Progenitor cell of endocrine pancreas (in vitro differentiated cells): ENCODE data around the gene KRTAP24-1. TPM values are rescaled to one million over a fixed set of nuclear protein-coding genes. Genes with fewer than 3 reads are reported as not detected.
A peak's percentile ranks its signal among the peaks of the same experiment; 100 is the strongest.

Experiments
- DNase-seq: peaks from one replicate; pipeline ENCODE4 v3.0.0; 2021; ENCODE audit warnings: low spot score; ENCODE audit not compliant: unreplicated experiment
- H3K27ac Mint-ChIP-seq: 2 replicates; pipeline ENCODE4 v1.8.0; 2021; ENCODE audit warnings: mild to moderate bottlenecking, moderate library complexity, mixed read lengths
- H3K27me3 Mint-ChIP-seq: 2 replicates; pipeline ENCODE4 v1.8.0; 2021; ENCODE audit warnings: mixed read lengths
- H3K36me3 Mint-ChIP-seq: 2 replicates; pipeline ENCODE4 v1.8.0; 2022; ENCODE audit warnings: mixed read lengths; ENCODE audit not compliant: insufficient read depth
- H3K4me1 Mint-ChIP-seq: 2 replicates; pipeline ENCODE4 v1.8.0; 2021; ENCODE audit warnings: low read depth, mixed read lengths
- H3K4me3 Mint-ChIP-seq: 2 replicates; pipeline ENCODE4 v1.8.0; 2021; ENCODE audit warnings: low read depth, mild to moderate bottlenecking, moderate library complexity, mixed read lengths
- H3K9me3 Mint-ChIP-seq: 2 replicates; pipeline ENCODE4 v1.8.0; 2021; ENCODE audit warnings: low read depth, mixed read lengths
- total RNA-seq: library from RNA; stranded (reverse); gene quantifications from 2 replicates; pipeline ENCODE4 v1.2.1, GENCODE V29; 2021
- TF ChIP-seq, protein P1 (sequence below): fragments of 200-600 bp; sonication (generic); IDR thresholded peaks from one replicate; pipeline ENCODE4 v1.5.0; 2021; ENCODE audit warnings: antibody characterized with exemption, mild to moderate bottlenecking; ENCODE audit not compliant: unreplicated experiment

The KRTAP24-1 gene
- total RNA-seq, 1 donor from 2014 or later: not detected

DNA sequence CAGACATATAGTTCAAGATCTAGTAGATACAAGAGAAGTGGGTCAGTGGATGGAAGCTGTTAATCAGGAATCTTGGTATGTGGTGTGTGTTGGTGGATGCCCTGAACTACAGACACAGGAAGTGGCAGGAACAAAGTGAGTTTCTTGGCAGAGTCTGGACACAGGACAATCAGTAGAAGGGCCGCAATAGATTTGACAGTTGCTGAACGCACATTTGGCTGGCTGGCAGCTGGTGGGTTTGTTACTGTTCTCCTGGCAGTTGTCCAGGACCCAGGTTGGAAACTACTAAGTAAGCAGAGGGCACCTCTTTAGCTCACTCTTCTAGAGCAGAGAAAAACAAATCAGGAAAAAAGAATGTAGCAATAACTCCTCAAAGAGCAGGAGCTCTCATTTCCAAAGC lies 24.1 kb upstream of the KRTAP24-1 start:
- Mint-ChIP-seq H3K36me3 (no peaks in the 10 kb centered on the region), H3K27ac (peak overlapping the region; percentile 46), H3K9me3 (no peaks in the 10 kb centered on the region), H3K4me3 (no peak overlapping the region), H3K27me3 (no peaks in the 10 kb centered on the region), H3K4me1 (no peaks in the 10 kb centered on the region)
- TF ChIP-seq, protein P1, sequence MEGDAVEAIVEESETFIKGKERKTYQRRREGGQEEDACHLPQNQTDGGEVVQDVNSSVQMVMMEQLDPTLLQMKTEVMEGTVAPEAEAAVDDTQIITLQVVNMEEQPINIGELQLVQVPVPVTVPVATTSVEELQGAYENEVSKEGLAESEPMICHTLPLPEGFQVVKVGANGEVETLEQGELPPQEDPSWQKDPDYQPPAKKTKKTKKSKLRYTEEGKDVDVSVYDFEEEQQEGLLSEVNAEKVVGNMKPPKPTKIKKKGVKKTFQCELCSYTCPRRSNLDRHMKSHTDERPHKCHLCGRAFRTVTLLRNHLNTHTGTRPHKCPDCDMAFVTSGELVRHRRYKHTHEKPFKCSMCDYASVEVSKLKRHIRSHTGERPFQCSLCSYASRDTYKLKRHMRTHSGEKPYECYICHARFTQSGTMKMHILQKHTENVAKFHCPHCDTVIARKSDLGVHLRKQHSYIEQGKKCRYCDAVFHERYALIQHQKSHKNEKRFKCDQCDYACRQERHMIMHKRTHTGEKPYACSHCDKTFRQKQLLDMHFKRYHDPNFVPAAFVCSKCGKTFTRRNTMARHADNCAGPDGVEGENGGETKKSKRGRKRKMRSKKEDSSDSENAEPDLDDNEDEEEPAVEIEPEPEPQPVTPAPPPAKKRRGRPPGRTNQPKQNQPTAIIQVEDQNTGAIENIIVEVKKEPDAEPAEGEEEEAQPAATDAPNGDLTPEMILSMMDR: no peak
- DNase-seq: no peak

DNA sequence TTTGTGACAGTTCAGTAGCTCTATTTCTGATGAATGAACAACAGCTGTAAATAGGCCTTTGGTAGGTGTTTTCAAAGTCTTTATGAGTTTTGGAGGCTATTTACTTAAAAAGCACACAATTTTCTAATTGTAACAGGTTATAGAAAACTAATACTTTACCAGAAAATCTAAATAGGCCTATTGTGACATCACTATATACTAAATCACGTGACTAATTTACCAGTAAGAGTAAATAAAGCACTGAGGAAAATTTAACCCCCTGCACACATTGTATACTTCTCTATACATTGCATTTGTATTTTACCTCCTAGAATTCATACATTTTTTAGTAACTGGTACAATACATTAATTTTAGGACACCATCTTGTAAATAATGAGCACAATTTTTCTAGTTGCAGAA lies 22.4 kb upstream of the KRTAP24-1 start:
- Mint-ChIP-seq H3K4me3 (no peak overlapping the region), H3K36me3 (no peaks in the 10 kb centered on the region), H3K9me3 (no peaks in the 10 kb centered on the region)

GRCh38 chr21:30289215-30289614 lies 6.5 kb upstream of the KRTAP24-1 start, which contains the start of gene KRTAP25-1:
TSS of gene KRTAP25-1 (minus strand) at chr21:30289514. CDS start at chr21:30289490, 24 bp downstream.
- TF ChIP-seq, protein P1: no peak
- H3K4me3 Mint-ChIP-seq: no peak within 1 kb of the TSS
- no peaks in the 10 kb centered on the region for H3K36me3 Mint-ChIP-seq
- no peaks in the 10 kb centered on the region for H3K9me3 Mint-ChIP-seq
- no peak for DNase-seq
- H3K27ac Mint-ChIP-seq: no peak within 1 kb of the TSS
- H3K4me1 Mint-ChIP-seq: no peaks in the 10 kb centered on the region
- no peaks in the 10 kb centered on the region for H3K27me3 Mint-ChIP-seq

More for the DNA sequence above, 22.4 kb upstream of the KRTAP24-1 start:
- no peaks in the 10 kb centered on the region for H3K4me1 Mint-ChIP-seq
- no peaks in the 10 kb centered on the region for H3K27me3 Mint-ChIP-seq
- DNase-seq: no peak
- TF ChIP-seq, protein P1: no peak
- H3K27ac Mint-ChIP-seq: no peak overlapping the region

DNA sequence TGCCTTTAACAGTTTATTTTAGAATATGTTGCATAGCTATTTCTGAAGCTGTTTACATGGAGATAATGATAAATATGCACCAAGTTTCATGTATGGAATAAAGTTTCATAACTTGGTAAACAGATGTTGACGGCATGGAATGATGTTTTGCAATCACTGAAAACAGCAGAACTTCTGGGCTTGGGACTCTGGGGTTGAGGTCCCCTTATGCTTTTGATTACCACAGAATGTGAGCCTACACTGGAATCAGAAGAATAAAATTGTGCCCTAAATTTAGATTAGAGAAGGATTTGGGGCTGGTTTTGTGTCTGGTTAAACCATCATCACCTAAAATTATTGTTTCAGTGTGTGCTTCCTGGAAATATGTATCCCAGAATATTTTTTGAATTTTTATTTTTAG lies 11.1 kb downstream of the KRTAP24-1 start:
- no peak overlapping the region for H3K27ac Mint-ChIP-seq
- no peak for DNase-seq
- no peaks in the 10 kb centered on the region for H3K27me3 Mint-ChIP-seq
- TF ChIP-seq, protein P1: no peak
- peaks cover 2% of the 10 kb centered on the region for H3K9me3 Mint-ChIP-seq
- H3K4me1 Mint-ChIP-seq: no peaks in the 10 kb centered on the region
- H3K36me3 Mint-ChIP-seq: no peaks in the 10 kb centered on the region
- no peak overlapping the region for H3K4me3 Mint-ChIP-seq

- TF ChIP-seq, protein P1: no peak
- no peaks in the 10 kb centered on the region for H3K27me3 Mint-ChIP-seq
- no peaks in the 10 kb centered on the region for H3K36me3 Mint-ChIP-seq
- DNase-seq: no peak
- no peak overlapping the region for H3K4me3 Mint-ChIP-seq
- H3K9me3 Mint-ChIP-seq: peaks cover 2% of the 10 kb centered on the region
- H3K4me1 Mint-ChIP-seq: no peaks in the 10 kb centered on the region
- no peak overlapping the region for H3K27ac Mint-ChIP-seq
These were observed 11.6 kb downstream of the KRTAP24-1 start for GRCh38 chr21:30271156-30271555.
